Measurements from ENCODE around the gene TARBP1.

TARBP1 gene

DNA sequence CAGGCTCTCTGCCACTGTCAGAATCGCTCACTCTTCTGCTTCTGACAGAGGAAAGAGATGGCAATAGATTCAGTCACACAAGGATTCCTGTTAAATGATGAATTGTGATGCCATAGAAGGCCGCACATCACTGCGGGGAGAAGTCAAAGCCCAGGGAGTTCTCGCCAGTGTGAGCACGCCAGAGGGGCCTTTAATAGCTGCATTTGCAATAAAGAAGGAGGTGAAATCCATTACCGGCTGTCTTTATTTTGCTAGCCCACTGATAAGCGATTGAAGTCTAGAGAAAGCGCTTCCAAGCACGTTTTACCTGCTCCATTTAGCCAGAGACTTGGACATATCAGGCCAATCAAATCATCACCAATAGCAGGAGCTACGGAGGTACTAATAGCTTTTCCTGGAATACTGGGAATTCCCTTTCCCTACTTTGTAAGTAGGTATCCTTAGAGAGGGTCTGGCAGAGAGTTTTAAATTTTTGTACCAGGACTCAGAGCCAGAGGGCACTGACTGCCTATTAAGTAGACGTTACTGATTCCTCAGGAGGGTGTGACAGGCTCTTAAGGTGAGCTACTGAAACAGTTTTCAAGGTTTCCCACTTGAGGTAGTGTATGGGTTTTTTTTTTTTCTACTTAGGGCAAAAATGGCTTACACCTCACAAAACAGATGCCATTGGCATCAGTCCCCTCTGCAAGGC, 10.2 kb upstream of the TARBP1 start:
- H3K9me3 ChIP-seq (ENCODE audit: insufficient read depth, low read length, severe bottlenecking), result no peaks in the 10 kb centered on the region
- DNase-seq (no peak), ATAC-seq (ENCODE audit: insufficient read depth, low read depth) (no peak)
- no peaks in the 10 kb centered on the region for H4K20me1 ChIP-seq (ENCODE audit: insufficient read depth, low read length)
- no peak overlapping the region for H2AFZ ChIP-seq (ENCODE audit: low read depth, low read length)
- H3K4me1 ChIP-seq (ENCODE audit: insufficient read depth, low read length), result peaks cover 9% of the 10 kb centered on the region; the same call in 1 of the 2 replicates
- no peaks in the 10 kb centered on the region for H3K36me3 ChIP-seq (ENCODE audit: insufficient read depth, low read length)
- TF ChIP-seq EZH2 (IDR thresholded peaks at IDR 0.05; ENCODE audit: borderline replicate concordance, low read depth, low read length, severe bottlenecking), result no peak
- TF ChIP-seq, protein P1, sequence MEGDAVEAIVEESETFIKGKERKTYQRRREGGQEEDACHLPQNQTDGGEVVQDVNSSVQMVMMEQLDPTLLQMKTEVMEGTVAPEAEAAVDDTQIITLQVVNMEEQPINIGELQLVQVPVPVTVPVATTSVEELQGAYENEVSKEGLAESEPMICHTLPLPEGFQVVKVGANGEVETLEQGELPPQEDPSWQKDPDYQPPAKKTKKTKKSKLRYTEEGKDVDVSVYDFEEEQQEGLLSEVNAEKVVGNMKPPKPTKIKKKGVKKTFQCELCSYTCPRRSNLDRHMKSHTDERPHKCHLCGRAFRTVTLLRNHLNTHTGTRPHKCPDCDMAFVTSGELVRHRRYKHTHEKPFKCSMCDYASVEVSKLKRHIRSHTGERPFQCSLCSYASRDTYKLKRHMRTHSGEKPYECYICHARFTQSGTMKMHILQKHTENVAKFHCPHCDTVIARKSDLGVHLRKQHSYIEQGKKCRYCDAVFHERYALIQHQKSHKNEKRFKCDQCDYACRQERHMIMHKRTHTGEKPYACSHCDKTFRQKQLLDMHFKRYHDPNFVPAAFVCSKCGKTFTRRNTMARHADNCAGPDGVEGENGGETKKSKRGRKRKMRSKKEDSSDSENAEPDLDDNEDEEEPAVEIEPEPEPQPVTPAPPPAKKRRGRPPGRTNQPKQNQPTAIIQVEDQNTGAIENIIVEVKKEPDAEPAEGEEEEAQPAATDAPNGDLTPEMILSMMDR (IDR thresholded peaks at IDR 0.05; ENCODE audit: borderline replicate concordance, extremely low read depth, low read length, poor library complexity, severe bottlenecking), result no peak
- H3K9ac ChIP-seq (ENCODE audit: low read depth, low read length), result no peak overlapping the region
- H3K27ac ChIP-seq (ENCODE audit: low read length), result no peak overlapping the region
- no peak overlapping the region for H3K4me3 ChIP-seq (ENCODE audit: low read depth in 1 of 2, low read length in 2 of 2)
- no peak overlapping the region for H3K4me2 ChIP-seq (ENCODE audit: insufficient read depth, low read length)
- no peaks in the 10 kb centered on the region for H3K27me3 ChIP-seq (ENCODE audit: insufficient read depth, low read length, poor library complexity)
- H3K79me2 ChIP-seq (ENCODE audit: insufficient read depth, low read length), result no peaks in the 10 kb centered on the region

DNA sequence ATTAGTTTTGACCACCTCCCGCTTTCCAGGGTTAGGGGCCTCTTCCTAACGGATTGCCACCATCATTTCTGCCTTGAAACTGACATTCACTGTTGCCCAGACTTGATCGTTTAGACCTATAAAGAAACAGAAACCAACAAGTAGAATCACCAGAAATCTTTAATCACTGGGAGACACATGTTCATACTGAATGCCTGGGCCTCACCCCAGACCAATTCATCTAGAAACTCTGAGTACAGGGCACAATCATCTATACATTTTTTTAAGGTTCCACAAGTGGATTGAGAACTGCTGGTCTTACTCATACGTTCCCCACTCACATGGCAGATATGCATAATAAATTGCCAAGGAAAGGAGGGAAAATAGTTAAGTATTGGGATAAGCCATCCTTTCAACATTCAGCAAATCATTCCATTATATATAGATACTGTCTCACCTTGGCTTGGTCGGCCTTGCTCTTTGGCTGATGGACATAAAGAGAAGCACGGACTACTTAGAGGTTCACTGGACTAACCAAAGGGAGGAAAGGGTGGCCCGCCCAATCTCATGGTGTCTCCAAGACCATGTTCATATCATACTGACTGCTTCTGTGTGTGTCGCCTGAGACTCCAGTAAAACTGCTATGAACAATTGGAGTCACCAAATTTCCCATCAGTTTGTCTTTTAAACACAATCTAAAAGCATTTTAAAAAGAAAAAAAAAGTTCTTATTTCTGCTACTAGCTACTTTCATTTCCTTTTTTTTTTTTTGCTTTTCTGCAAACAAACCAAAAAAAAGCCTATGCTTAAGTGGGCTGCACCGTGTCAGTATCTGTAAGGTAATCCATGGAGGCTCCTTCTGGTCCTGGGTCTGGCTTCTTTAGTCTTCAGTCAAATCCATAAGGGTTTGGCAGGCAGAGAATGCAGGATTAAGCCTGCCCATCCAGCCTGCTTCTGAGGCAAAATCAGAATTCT, 9.4 kb upstream of the TARBP1 start:
- no peaks in the 10 kb centered on the region for H4K20me1 ChIP-seq (ENCODE audit: insufficient read depth, low read length)
- H3K9me3 ChIP-seq (ENCODE audit: insufficient read depth, low read length, severe bottlenecking), result no peaks in the 10 kb centered on the region
- ATAC-seq (ENCODE audit: insufficient read depth, low read depth), result no peak
- no peaks in the 10 kb centered on the region for H3K27me3 ChIP-seq (ENCODE audit: insufficient read depth, low read length, poor library complexity)
- H3K4me3 ChIP-seq (ENCODE audit: low read depth in 1 of 2, low read length in 2 of 2), result no peak overlapping the region
- H3K9ac ChIP-seq (ENCODE audit: low read depth, low read length), result no peak overlapping the region
- no peak for TF ChIP-seq EZH2 (IDR thresholded peaks at IDR 0.05; ENCODE audit: borderline replicate concordance, low read depth, low read length, severe bottlenecking)
- TF ChIP-seq, protein P1 (IDR thresholded peaks at IDR 0.05; ENCODE audit: borderline replicate concordance, extremely low read depth, low read length, poor library complexity, severe bottlenecking), result no peak
- no peak overlapping the region for H2AFZ ChIP-seq (ENCODE audit: low read depth, low read length)
- H3K4me1 ChIP-seq (ENCODE audit: insufficient read depth, low read length), result peaks cover 9% of the 10 kb centered on the region; the same call in 1 of the 2 replicates
- no peak overlapping the region for H3K27ac ChIP-seq (ENCODE audit: low read length)
- H3K79me2 ChIP-seq (ENCODE audit: insufficient read depth, low read length), result no peaks in the 10 kb centered on the region
- H3K4me2 ChIP-seq (ENCODE audit: insufficient read depth, low read length), result no peak overlapping the region
- H3K36me3 ChIP-seq (ENCODE audit: insufficient read depth, low read length), result no peaks in the 10 kb centered on the region
- no peak for DNase-seq

DNA sequence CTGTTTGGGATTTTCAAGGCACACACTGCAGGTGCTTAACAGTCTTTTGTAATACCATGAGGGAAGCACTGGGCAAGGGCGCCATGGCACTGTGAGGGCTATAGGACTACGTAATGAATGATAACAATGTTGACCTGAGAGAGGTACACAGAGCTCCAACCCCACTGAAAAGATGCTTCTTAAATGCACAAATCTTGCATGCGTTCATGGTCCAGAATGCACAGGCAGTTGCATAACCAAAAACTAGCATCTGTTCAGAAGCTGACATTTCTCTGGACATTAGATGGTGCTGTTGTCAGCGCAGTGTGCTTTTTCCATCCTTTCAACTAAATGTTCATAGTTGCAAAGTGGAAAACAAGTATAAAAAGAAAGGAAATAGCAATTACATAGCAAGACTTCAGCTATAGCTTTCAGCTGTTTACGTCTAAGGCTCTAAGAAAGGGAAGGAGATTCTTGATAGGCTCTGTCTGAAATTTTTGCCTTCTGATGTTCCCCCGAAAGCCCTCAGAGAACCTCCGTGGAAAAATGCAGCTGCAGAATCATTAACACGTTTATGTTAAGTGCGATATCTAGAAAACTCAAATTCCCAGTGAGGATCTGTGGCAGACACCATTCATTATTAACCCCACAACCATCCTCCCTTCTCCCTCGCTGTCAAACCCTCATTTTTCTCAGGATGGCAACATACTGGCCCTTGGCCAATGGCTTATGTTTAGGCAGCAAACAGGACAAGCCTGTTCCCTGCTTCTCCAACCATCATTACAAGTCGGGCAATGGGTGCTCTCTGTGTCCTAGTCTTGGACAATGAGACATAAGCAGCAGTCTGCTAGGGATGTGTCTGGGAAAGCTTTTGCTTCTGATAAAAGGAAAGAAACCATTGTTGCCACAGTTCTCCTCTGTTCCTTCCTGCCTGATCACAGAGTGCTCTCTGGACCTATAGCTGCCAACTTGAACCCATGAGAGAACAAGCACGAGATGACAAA, 8.2 kb upstream of the TARBP1 start:
- Histone ChIP-seq H3K4me3 (ENCODE audit: low read depth in 1 of 2, low read length in 2 of 2) (no peak overlapping the region), H2AFZ (ENCODE audit: low read depth, low read length) (no peak overlapping the region), H3K9me3 (ENCODE audit: insufficient read depth, low read length, severe bottlenecking) (no peaks in the 10 kb centered on the region), H3K9ac (ENCODE audit: low read depth, low read length) (no peak overlapping the region), H3K4me2 (ENCODE audit: insufficient read depth, low read length) (no peak overlapping the region), H3K4me1 (ENCODE audit: insufficient read depth, low read length) (peaks cover 9% of the 10 kb centered on the region; the same call in 1 of the 2 replicates), H3K27ac (ENCODE audit: low read length) (no peak overlapping the region), H3K79me2 (ENCODE audit: insufficient read depth, low read length) (no peaks in the 10 kb centered on the region), H3K27me3 (ENCODE audit: insufficient read depth, low read length, poor library complexity) (no peaks in the 10 kb centered on the region), H3K36me3 (ENCODE audit: insufficient read depth, low read length) (no peaks in the 10 kb centered on the region), H4K20me1 (ENCODE audit: insufficient read depth, low read length) (no peaks in the 10 kb centered on the region)
- ATAC-seq (ENCODE audit: insufficient read depth, low read depth) (peak; percentile 76), DNase-seq (peak; percentile 32)
- TF ChIP-seq, protein P1 (IDR thresholded peaks at IDR 0.05; ENCODE audit: borderline replicate concordance, extremely low read depth, low read length, poor library complexity, severe bottlenecking), result peak; percentile 75
- TF ChIP-seq EZH2 (IDR thresholded peaks at IDR 0.05; ENCODE audit: borderline replicate concordance, low read depth, low read length, severe bottlenecking), result no peak
